Measurements from ENCODE around the gene ZNF575.

ZNF575 gene

DNA sequence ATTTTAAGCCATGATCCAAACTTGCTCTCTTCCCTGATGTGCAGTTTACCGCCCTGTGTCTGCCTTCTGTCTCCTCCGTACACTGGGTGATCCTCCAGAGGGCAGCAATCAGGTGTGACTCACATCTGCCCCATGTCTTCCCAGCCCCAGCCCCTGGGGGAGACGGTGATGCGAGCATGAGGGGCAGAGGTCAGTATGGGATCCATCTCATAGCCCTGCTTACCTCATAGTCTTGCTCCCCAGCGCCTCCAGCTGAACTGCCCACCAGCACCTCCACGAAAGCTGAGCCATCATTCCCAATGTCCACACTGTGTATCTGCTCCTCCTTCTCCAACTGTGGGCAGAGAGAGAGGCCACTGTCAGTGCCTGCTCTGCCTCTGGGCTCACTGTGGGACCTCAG lies 27.7 kb downstream of the ZNF575 start:
- TF ChIP-seq, protein P1, sequence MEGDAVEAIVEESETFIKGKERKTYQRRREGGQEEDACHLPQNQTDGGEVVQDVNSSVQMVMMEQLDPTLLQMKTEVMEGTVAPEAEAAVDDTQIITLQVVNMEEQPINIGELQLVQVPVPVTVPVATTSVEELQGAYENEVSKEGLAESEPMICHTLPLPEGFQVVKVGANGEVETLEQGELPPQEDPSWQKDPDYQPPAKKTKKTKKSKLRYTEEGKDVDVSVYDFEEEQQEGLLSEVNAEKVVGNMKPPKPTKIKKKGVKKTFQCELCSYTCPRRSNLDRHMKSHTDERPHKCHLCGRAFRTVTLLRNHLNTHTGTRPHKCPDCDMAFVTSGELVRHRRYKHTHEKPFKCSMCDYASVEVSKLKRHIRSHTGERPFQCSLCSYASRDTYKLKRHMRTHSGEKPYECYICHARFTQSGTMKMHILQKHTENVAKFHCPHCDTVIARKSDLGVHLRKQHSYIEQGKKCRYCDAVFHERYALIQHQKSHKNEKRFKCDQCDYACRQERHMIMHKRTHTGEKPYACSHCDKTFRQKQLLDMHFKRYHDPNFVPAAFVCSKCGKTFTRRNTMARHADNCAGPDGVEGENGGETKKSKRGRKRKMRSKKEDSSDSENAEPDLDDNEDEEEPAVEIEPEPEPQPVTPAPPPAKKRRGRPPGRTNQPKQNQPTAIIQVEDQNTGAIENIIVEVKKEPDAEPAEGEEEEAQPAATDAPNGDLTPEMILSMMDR (conservative IDR thresholded peaks at IDR 0.05; ENCODE audit: control insufficient read depth, insufficient read depth, low read depth, low read length), result peak; percentile 27
- no peak overlapping the region for H3K4me3 ChIP-seq (ENCODE audit: control insufficient read depth, low read depth, low read length)
- DNase-seq (ENCODE audit: low read depth), result peak; percentile 76

DNA sequence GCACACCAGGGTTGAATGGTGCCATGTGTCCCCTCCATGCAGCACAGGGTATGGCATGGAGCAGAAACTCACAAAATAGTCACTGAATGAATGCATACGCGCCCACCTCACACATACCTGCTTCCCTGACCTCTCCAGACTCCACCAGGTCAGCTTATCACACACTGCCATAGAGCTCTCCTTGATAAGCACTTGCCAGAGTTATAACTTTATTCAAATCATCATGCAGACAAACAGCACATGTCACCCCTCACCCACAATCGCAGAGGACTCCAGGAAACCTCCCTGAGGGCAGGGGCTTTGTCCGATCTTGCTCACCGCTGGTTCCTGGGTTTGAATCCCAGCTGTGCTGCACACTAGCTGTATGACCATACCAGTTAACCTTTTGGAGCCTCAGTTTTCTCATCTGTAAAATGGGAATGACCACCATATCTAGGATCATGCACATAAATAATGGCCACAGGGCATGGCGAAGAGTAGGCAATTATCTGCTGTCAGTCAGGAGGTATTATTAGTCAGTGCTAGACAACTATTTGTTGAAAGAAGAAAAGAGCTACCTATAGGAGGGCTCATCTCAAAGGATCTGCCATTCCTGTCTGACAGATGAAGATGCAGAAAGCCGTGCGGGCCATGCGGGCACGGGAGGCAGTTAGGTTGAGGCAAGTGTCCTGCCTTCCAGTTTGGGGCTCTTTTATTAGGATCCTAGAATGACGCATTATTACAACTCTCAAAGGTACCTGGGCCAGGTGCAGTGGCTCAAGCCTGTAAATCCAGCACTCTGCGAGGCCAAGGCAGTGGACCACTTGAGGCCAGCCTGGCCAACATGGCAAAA lies 28.4 kb downstream of the ZNF575 start:
- H3K4me3 ChIP-seq (ENCODE audit: control insufficient read depth, low read depth, low read length), result no peak overlapping the region
- no peak for DNase-seq (ENCODE audit: low read depth)
- TF ChIP-seq, protein P1 (conservative IDR thresholded peaks at IDR 0.05; ENCODE audit: control insufficient read depth, insufficient read depth, low read depth, low read length), result no peak

DNA sequence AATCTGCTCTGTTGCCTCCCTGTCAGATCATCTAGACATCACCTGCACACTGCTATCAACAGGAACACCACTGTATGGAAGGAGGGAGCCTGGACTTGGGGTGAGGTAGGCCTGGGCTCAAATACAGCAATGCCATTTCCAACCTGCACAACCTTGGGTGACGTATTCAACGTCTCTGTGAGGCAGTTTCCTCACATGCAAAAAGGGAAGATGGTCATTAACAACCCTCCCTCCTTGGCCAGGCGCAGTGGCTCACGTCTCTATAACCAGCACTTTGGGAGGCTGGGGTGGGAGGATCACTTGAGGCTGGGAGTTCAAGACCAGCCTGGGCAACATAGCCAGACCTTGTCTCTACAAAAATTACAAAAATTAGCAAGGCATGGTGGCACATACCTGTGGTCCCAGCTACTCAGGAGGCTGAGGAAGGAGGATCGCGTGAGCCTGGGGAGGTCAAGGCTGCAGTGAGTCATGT lies 29.3 kb downstream of the ZNF575 start:
- DNase-seq (ENCODE audit: low read depth), result no peak
- TF ChIP-seq, protein P1 (conservative IDR thresholded peaks at IDR 0.05; ENCODE audit: control insufficient read depth, insufficient read depth, low read depth, low read length), result no peak
- H3K4me3 ChIP-seq (ENCODE audit: control insufficient read depth, low read depth, low read length), result no peak overlapping the region

DNA sequence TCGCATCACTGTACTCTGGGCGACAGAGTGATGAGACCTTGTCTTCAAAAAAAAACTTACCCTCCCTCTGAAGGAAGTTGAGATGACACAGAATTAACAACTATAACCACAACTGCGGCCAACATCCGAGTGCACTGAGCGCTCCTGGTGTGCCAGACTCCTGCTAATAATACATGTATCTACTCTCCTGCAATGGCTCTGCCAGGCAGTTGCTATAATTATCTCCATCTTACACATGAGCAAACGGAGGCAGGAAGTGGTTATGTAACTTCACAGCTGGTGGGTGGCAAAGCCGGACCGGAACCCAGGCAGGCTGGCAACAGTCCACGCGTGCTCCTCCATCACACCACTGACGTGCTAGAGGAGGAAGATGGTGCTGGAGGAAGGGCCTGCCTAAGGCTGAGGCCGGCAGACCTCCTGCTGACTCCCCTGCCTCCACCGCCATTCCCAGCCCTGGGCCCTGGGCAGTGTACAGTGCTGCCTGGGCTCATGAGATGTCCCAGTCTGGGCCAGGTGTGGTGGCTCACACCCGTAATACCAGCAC lies 29.8 kb downstream of the ZNF575 start:
- TF ChIP-seq, protein P1 (conservative IDR thresholded peaks at IDR 0.05; ENCODE audit: control insufficient read depth, insufficient read depth, low read depth, low read length), result no peak
- peak; percentile 78 for DNase-seq (ENCODE audit: low read depth)
- H3K4me3 ChIP-seq (ENCODE audit: control insufficient read depth, low read depth, low read length), result no peak overlapping the region

DNA sequence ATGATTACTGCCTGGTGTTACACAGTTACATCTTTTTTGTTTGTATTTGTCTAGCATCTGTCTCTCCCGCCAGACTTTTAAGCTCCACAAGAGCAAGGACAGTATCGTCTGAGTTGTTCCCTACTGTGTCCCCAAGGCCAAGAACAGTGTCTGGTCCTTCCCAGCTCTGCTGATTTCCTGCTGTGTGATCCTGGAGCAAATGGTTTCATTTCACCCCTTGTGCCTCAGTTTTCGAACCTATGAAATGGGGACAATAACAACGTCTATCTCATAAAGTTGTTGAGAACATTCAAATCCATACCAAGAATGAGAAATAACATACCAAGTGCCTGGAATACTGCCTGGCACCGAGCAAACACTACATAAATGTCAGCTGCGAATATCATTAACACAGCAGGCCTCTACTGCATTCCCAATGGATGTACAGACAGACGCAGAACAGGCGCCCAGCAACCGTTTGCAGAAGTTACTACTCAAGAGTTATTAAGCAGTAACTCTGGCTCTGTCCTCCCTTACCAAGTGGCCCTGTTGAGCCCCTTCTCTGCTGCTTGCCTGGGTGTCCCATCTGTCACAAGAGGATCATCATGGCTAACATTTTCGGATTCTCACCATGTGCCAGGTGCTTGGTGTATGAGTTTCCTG lies 30.9 kb downstream of the ZNF575 start:
- TF ChIP-seq, protein P1 (conservative IDR thresholded peaks at IDR 0.05; ENCODE audit: control insufficient read depth, insufficient read depth, low read depth, low read length), result no peak
- H3K4me3 ChIP-seq (ENCODE audit: control insufficient read depth, low read depth, low read length), result no peak overlapping the region
- no peak for DNase-seq (ENCODE audit: low read depth)

DNA sequence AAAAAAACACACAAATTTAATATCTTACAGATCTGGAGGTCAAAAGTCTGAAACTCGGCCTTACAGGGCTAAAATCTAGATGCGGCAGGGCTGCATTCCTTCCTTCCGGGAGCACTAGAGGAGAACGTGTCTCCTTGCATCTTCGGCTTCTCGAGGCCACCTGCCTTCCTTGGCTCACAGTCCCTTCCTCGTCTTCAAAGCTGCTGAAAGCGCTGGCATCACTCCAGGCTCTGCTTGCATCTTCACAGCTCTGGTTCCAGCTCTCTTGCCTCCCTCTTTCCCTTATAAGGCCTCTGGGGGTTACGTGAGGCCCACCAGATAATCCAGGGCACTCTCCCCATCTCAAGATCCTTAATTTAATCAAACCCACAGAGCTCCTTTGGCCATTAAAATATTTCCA lies 31.8 kb downstream of the ZNF575 start:
- TF ChIP-seq, protein P1 (conservative IDR thresholded peaks at IDR 0.05; ENCODE audit: control insufficient read depth, insufficient read depth, low read depth, low read length), result no peak
- no peak overlapping the region for H3K4me3 ChIP-seq (ENCODE audit: control insufficient read depth, low read depth, low read length)
- DNase-seq (ENCODE audit: low read depth), result no peak
